ENCODE results near the gene GRIN2A.

GRIN2A gene

GRCh38 chr16:9827062-9827752 is 355.0 kb downstream of the GRIN2A start:
- no peak overlapping the region for H2BK15ac ChIP-seq (replicated peaks; ENCODE audit: low read depth)
- H3K9ac ChIP-seq (ENCODE audit: low read length): no peak overlapping the region
- no peak overlapping the region for H4K8ac ChIP-seq (ENCODE audit: low read depth, low read length)
- H3K36me3 ChIP-seq (ENCODE audit: control insufficient read depth, insufficient read depth, low read length): no peaks in the 10 kb centered on the region
- H2BK5ac ChIP-seq (ENCODE audit: low read length): no peak overlapping the region
- H3K27ac ChIP-seq (ENCODE audit: low read depth, low read length): no peak overlapping the region
- peak overlapping the region; percentile 63 for H3K18ac ChIP-seq (ENCODE audit: low read length)
- H3K23ac ChIP-seq (ENCODE audit: low read length): no peak overlapping the region
- no peak overlapping the region for H4K5ac ChIP-seq (ENCODE audit: low read length)
- no peak overlapping the region for H2AK5ac ChIP-seq (ENCODE audit: low read length)
- no peaks in the 10 kb centered on the region for H3K79me1 ChIP-seq (ENCODE audit: low read length)
- peak; percentile 57 for DNase-seq
- no peaks in the 10 kb centered on the region for H3K4me1 ChIP-seq (ENCODE audit: control insufficient read depth, low read depth, low read length)
- H3K4me3 ChIP-seq (ENCODE audit: low read length): no peak overlapping the region
- no peaks in the 10 kb centered on the region for H3K27me3 ChIP-seq (ENCODE audit: insufficient read depth, low read length, poor library complexity)
- H2BK120ac ChIP-seq (ENCODE audit: low read depth, low read length): no peak overlapping the region
- no peaks in the 10 kb centered on the region for H3K79me2 ChIP-seq (ENCODE audit: control insufficient read depth, insufficient read depth, low read length)
- H3K4ac ChIP-seq (ENCODE audit: low read depth, low read length): no peak overlapping the region
- no CpG with 5 or more reads among the region's 9 CpGs for WGBS (ENCODE audit: extremely low coverage, insufficient coverage, low lambda C conversion rate)
- no peak overlapping the region for H3K4me2 ChIP-seq (ENCODE audit: low read length)
- no peak overlapping the region for H3K56ac ChIP-seq (ENCODE audit: low read length)

GRCh38 chr16:9826656-9827055 is 355.6 kb downstream of the GRIN2A start:
- H3K4me3 ChIP-seq (ENCODE audit: low read length): no peak overlapping the region
- H2BK120ac ChIP-seq (ENCODE audit: low read depth, low read length): no peak overlapping the region
- H3K9ac ChIP-seq (ENCODE audit: low read length): no peak overlapping the region
- no peak overlapping the region for H2AK5ac ChIP-seq (ENCODE audit: low read length)
- no peaks in the 10 kb centered on the region for H3K79me1 ChIP-seq (ENCODE audit: low read length)
- DNase-seq: no peak
- H2BK15ac ChIP-seq (replicated peaks; ENCODE audit: low read depth): no peak overlapping the region
- H3K4me1 ChIP-seq (ENCODE audit: control insufficient read depth, low read depth, low read length): no peaks in the 10 kb centered on the region
- no peak overlapping the region for H3K23ac ChIP-seq (ENCODE audit: low read length)
- WGBS (ENCODE audit: extremely low coverage, insufficient coverage, low lambda C conversion rate): no CpG with 5 or more reads among the region's 2 CpGs
- no peak overlapping the region for H4K8ac ChIP-seq (ENCODE audit: low read depth, low read length)
- H3K79me2 ChIP-seq (ENCODE audit: control insufficient read depth, insufficient read depth, low read length): no peaks in the 10 kb centered on the region
- no peak overlapping the region for H3K4me2 ChIP-seq (ENCODE audit: low read length)
- peak overlapping the region; percentile 63 for H3K18ac ChIP-seq (ENCODE audit: low read length)
- no peak overlapping the region for H3K4ac ChIP-seq (ENCODE audit: low read depth, low read length)
- no peaks in the 10 kb centered on the region for H3K27me3 ChIP-seq (ENCODE audit: insufficient read depth, low read length, poor library complexity)
- H3K36me3 ChIP-seq (ENCODE audit: control insufficient read depth, insufficient read depth, low read length): no peaks in the 10 kb centered on the region
- no peak overlapping the region for H3K56ac ChIP-seq (ENCODE audit: low read length)
- H2BK5ac ChIP-seq (ENCODE audit: low read length): no peak overlapping the region
- no peak overlapping the region for H4K5ac ChIP-seq (ENCODE audit: low read length)
- no peak overlapping the region for H3K27ac ChIP-seq (ENCODE audit: low read depth, low read length)

GRCh38 chr16:9824200-9825068 is 357.8 kb downstream of the GRIN2A start:
- Histone ChIP-seq H3K4me3 (ENCODE audit: low read length) (no peak overlapping the region), H2AK5ac (ENCODE audit: low read length) (no peak overlapping the region), H3K79me1 (ENCODE audit: low read length) (no peaks in the 10 kb centered on the region), H2BK15ac (replicated peaks; ENCODE audit: low read depth) (no peak overlapping the region), H3K27me3 (ENCODE audit: insufficient read depth, low read length, poor library complexity) (no peaks in the 10 kb centered on the region), H2BK5ac (ENCODE audit: low read length) (no peak overlapping the region), H3K23ac (ENCODE audit: low read length) (no peak overlapping the region), H3K56ac (ENCODE audit: low read length) (no peak overlapping the region), H2BK120ac (ENCODE audit: low read depth, low read length) (no peak overlapping the region), H3K9ac (ENCODE audit: low read length) (no peak overlapping the region), H3K4me2 (ENCODE audit: low read length) (no peak overlapping the region), H3K79me2 (ENCODE audit: control insufficient read depth, insufficient read depth, low read length) (no peaks in the 10 kb centered on the region), H3K36me3 (ENCODE audit: control insufficient read depth, insufficient read depth, low read length) (no peaks in the 10 kb centered on the region), H4K8ac (ENCODE audit: low read depth, low read length) (no peak overlapping the region), H3K27ac (ENCODE audit: low read depth, low read length) (no peak overlapping the region), H3K4me1 (ENCODE audit: control insufficient read depth, low read depth, low read length) (peaks cover 2% of the 10 kb centered on the region), H3K4ac (ENCODE audit: low read depth, low read length) (no peak overlapping the region), H4K5ac (ENCODE audit: low read length) (no peak overlapping the region), H3K18ac (ENCODE audit: low read length) (no peak overlapping the region)
- no CpG with 5 or more reads among the region's 12 CpGs for WGBS (ENCODE audit: extremely low coverage, insufficient coverage, low lambda C conversion rate)
- DNase-seq: no peak

GRCh38 chr16:9823510-9823909 is 358.7 kb downstream of the GRIN2A start:
- Histone ChIP-seq H3K4me1 (ENCODE audit: control insufficient read depth, low read depth, low read length) (peaks cover 2% of the 10 kb centered on the region), H3K36me3 (ENCODE audit: control insufficient read depth, insufficient read depth, low read length) (no peaks in the 10 kb centered on the region), H3K4me2 (ENCODE audit: low read length) (no peak overlapping the region)

GRCh38 chr16:9821970-9822369 is 360.3 kb downstream of the GRIN2A start:
- no peak overlapping the region for H2AK5ac ChIP-seq (ENCODE audit: low read length)
- no CpG with 5 or more reads among the region's 7 CpGs for WGBS (ENCODE audit: extremely low coverage, insufficient coverage, low lambda C conversion rate)

More at GRCh38 chr16:9823510-9823909, 358.7 kb downstream of the GRIN2A start:
- Histone ChIP-seq H3K4me3 (ENCODE audit: low read length) (no peak overlapping the region), H3K27ac (ENCODE audit: low read depth, low read length) (no peak overlapping the region), H2BK5ac (ENCODE audit: low read length) (no peak overlapping the region), H3K79me1 (ENCODE audit: low read length) (no peaks in the 10 kb centered on the region), H3K9ac (ENCODE audit: low read length) (no peak overlapping the region), H3K18ac (ENCODE audit: low read length) (no peak overlapping the region), H4K5ac (ENCODE audit: low read length) (no peak overlapping the region), H3K79me2 (ENCODE audit: control insufficient read depth, insufficient read depth, low read length) (no peaks in the 10 kb centered on the region), H3K27me3 (ENCODE audit: insufficient read depth, low read length, poor library complexity) (no peaks in the 10 kb centered on the region), H2BK15ac (replicated peaks; ENCODE audit: low read depth) (no peak overlapping the region), H3K56ac (ENCODE audit: low read length) (no peak overlapping the region), H2BK120ac (ENCODE audit: low read depth, low read length) (no peak overlapping the region), H3K4ac (ENCODE audit: low read depth, low read length) (no peak overlapping the region), H4K8ac (ENCODE audit: low read depth, low read length) (no peak overlapping the region), H3K23ac (ENCODE audit: low read length) (no peak overlapping the region), H2AK5ac (ENCODE audit: low read length) (no peak overlapping the region)
- no peak for DNase-seq
- WGBS (ENCODE audit: extremely low coverage, insufficient coverage, low lambda C conversion rate): no CpG with 5 or more reads among the region's 3 CpGs

More at GRCh38 chr16:9821970-9822369, 360.3 kb downstream of the GRIN2A start:
- no peak overlapping the region for H3K4ac ChIP-seq (ENCODE audit: low read depth, low read length)
- H3K4me3 ChIP-seq (ENCODE audit: low read length): no peak overlapping the region
- H3K27me3 ChIP-seq (ENCODE audit: insufficient read depth, low read length, poor library complexity): no peaks in the 10 kb centered on the region
- no peak overlapping the region for H3K23ac ChIP-seq (ENCODE audit: low read length)
- no peaks in the 10 kb centered on the region for H3K79me1 ChIP-seq (ENCODE audit: low read length)
- no peak overlapping the region for H2BK5ac ChIP-seq (ENCODE audit: low read length)
- H2BK15ac ChIP-seq (replicated peaks; ENCODE audit: low read depth): no peak overlapping the region
- H3K79me2 ChIP-seq (ENCODE audit: control insufficient read depth, insufficient read depth, low read length): no peaks in the 10 kb centered on the region
- DNase-seq: no peak
- H3K36me3 ChIP-seq (ENCODE audit: control insufficient read depth, insufficient read depth, low read length): no peaks in the 10 kb centered on the region
- H4K5ac ChIP-seq (ENCODE audit: low read length): no peak overlapping the region
- H3K4me1 ChIP-seq (ENCODE audit: control insufficient read depth, low read depth, low read length): peaks cover 2% of the 10 kb centered on the region
- H3K9ac ChIP-seq (ENCODE audit: low read length): no peak overlapping the region
- no peak overlapping the region for H3K18ac ChIP-seq (ENCODE audit: low read length)
- H3K27ac ChIP-seq (ENCODE audit: low read depth, low read length): no peak overlapping the region
- H3K56ac ChIP-seq (ENCODE audit: low read length): no peak overlapping the region
- no peak overlapping the region for H3K4me2 ChIP-seq (ENCODE audit: low read length)
- H4K8ac ChIP-seq (ENCODE audit: low read depth, low read length): no peak overlapping the region
- no peak overlapping the region for H2BK120ac ChIP-seq (ENCODE audit: low read depth, low read length)
